GM12878 (cell line): ENCODE results near the gene LCT.

Experiments
- CTCF ChIP-seq, 3 experiments: IDR thresholded peaks in 2 of 3; conservative IDR thresholded peaks in 1 of 3; 2 replicates each; pipeline ENCODE4 v1.5.1; 2011; ENCODE audit warnings: low read depth in 3 of 3, low read length in 3 of 3, mild to moderate bottlenecking in 3 of 3, control low read depth in 2 of 3, moderate library complexity in 2 of 3, inconsistent platforms in 1 of 3, mixed read lengths in 1 of 3; ENCODE audit not compliant: control insufficient read depth in 2 of 3, insufficient read depth in 1 of 3; ENCODE audit errors: extremely low read depth in 1 of 3
- ZBTB40 ChIP-seq: fragments of 450-650 bp; IDR thresholded peaks from 2 replicates; pipeline ENCODE4 v1.6.1; 2016; ENCODE audit warnings: mild to moderate bottlenecking, moderate library complexity, borderline replicate concordance

- TF ChIP-seq ZBTB40 (no peak), CTCF (IDR thresholded peaks at IDR 0.05 in 2 of 3, conservative IDR thresholded peaks at IDR 0.05 in 1 of 3; ENCODE audit: control insufficient read depth in 2 of 3, extremely low read depth in 1 of 3, insufficient read depth in 1 of 3, low read depth in 3 of 3, low read length in 3 of 3) (no peak)
Observed at GRCh38 chr2:135745545-135745944, 91.4 kb downstream of the LCT start.
